ENCODE data around the gene ZFP1.

Gene ZFP1

GRCh38 chr16:75111514-75111940 is 36.8 kb upstream of the ZFP1 start:
- peak; percentile 1; the same call in 2 of the 3 replicates for ATAC-seq
- TF ChIP-seq GLIS3 (CRISPR knock-in tag; IDR thresholded peaks at IDR 0.05): no peak
- no peak for TF ChIP-seq SNAI2 (CRISPR knock-in tag; IDR thresholded peaks at IDR 0.05)
- TF ChIP-seq, protein P1, sequence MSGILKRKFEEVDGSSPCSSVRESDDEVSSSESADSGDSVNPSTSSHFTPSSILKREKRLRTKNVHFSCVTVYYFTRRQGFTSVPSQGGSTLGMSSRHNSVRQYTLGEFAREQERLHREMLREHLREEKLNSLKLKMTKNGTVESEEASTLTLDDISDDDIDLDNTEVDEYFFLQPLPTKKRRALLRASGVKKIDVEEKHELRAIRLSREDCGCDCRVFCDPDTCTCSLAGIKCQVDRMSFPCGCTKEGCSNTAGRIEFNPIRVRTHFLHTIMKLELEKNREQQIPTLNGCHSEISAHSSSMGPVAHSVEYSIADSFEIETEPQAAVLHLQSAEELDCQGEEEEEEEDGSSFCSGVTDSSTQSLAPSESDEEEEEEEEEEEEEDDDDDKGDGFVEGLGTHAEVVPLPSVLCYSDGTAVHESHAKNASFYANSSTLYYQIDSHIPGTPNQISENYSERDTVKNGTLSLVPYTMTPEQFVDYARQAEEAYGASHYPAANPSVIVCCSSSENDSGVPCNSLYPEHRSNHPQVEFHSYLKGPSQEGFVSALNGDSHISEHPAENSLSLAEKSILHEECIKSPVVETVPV (CRISPR knock-in tag; IDR thresholded peaks at IDR 0.05): no peak
- no peak for TF ChIP-seq ZFP30 (CRISPR knock-in tag; IDR thresholded peaks at IDR 0.05)
- no peak for TF ChIP-seq CSDC2 (CRISPR knock-in tag; IDR thresholded peaks at IDR 0.05)
- TF ChIP-seq ZC3H10 (CRISPR knock-in tag; IDR thresholded peaks at IDR 0.05): no peak
- TF ChIP-seq RARB (CRISPR knock-in tag; IDR thresholded peaks at IDR 0.05): no peak
- TF ChIP-seq PPARA (CRISPR knock-in tag; IDR thresholded peaks at IDR 0.05; ENCODE audit: borderline replicate concordance): no peak
- no peak for TF ChIP-seq ISL1 (CRISPR knock-in tag; IDR thresholded peaks at IDR 0.05)
- no peak for TF ChIP-seq ZNF565 (CRISPR knock-in tag; conservative IDR thresholded peaks at IDR 0.05; ENCODE audit: low read depth)
- TF ChIP-seq BACH2 (CRISPR knock-in tag; IDR thresholded peaks at IDR 0.05; ENCODE audit: borderline replicate concordance): no peak
- no peak for TF ChIP-seq PATZ1 (CRISPR knock-in tag; IDR thresholded peaks at IDR 0.05; ENCODE audit: borderline replicate concordance)
- TF ChIP-seq OSR1 (CRISPR knock-in tag; IDR thresholded peaks at IDR 0.05): no peak
- TF ChIP-seq, protein P2, sequence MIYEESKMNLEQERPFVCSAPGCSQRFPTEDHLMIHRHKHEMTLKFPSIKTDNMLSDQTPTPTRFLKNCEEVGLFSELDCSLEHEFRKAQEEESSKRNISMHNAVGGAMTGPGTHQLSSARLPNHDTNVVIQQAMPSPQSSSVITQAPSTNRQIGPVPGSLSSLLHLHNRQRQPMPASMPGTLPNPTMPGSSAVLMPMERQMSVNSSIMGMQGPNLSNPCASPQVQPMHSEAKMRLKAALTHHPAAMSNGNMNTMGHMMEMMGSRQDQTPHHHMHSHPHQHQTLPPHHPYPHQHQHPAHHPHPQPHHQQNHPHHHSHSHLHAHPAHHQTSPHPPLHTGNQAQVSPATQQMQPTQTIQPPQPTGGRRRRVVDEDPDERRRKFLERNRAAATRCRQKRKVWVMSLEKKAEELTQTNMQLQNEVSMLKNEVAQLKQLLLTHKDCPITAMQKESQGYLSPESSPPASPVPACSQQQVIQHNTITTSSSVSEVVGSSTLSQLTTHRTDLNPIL (CRISPR knock-in tag; IDR thresholded peaks at IDR 0.05; ENCODE audit: low read depth): no peak
- no peak for TF ChIP-seq ESRRG (CRISPR knock-in tag; IDR thresholded peaks at IDR 0.05)
- no peak for TF ChIP-seq TSHZ2 (CRISPR knock-in tag; IDR thresholded peaks at IDR 0.05)

GRCh38 chr16:75111961-75112733 is 36.2 kb upstream of the ZFP1 start:
- no peak for TF ChIP-seq RARB (CRISPR knock-in tag; IDR thresholded peaks at IDR 0.05)
- TF ChIP-seq ISL1 (CRISPR knock-in tag; IDR thresholded peaks at IDR 0.05): no peak
- TF ChIP-seq, protein P1 (CRISPR knock-in tag; IDR thresholded peaks at IDR 0.05): no peak
- TF ChIP-seq ZC3H10 (CRISPR knock-in tag; IDR thresholded peaks at IDR 0.05): no peak
- no peak for TF ChIP-seq BACH2 (CRISPR knock-in tag; IDR thresholded peaks at IDR 0.05; ENCODE audit: borderline replicate concordance)
- no peak for TF ChIP-seq PATZ1 (CRISPR knock-in tag; IDR thresholded peaks at IDR 0.05; ENCODE audit: borderline replicate concordance)
- TF ChIP-seq POU6F1 (CRISPR knock-in tag; IDR thresholded peaks at IDR 0.05; ENCODE audit: borderline replicate concordance, low read depth): no peak
- no peak for TF ChIP-seq ZNF70 (CRISPR knock-in tag; IDR thresholded peaks at IDR 0.05)
- TF ChIP-seq ESRRG (CRISPR knock-in tag; IDR thresholded peaks at IDR 0.05): no peak
- no peak for TF ChIP-seq ZFP30 (CRISPR knock-in tag; IDR thresholded peaks at IDR 0.05)
- no peak for TF ChIP-seq CSDC2 (CRISPR knock-in tag; IDR thresholded peaks at IDR 0.05)
- TF ChIP-seq ZFP3 (CRISPR knock-in tag; IDR thresholded peaks at IDR 0.05): no peak
- TF ChIP-seq TCF4 (CRISPR knock-in tag; IDR thresholded peaks at IDR 0.05; ENCODE audit: borderline replicate concordance): no peak
- TF ChIP-seq ARNTL (CRISPR knock-in tag; IDR thresholded peaks at IDR 0.05; ENCODE audit: borderline replicate concordance, low read depth): no peak
- TF ChIP-seq ZNF565 (CRISPR knock-in tag; conservative IDR thresholded peaks at IDR 0.05; ENCODE audit: low read depth): no peak
- TF ChIP-seq SNAI2 (CRISPR knock-in tag; IDR thresholded peaks at IDR 0.05): no peak
- TF ChIP-seq PPARA (CRISPR knock-in tag; IDR thresholded peaks at IDR 0.05; ENCODE audit: borderline replicate concordance): no peak
- ATAC-seq: no peak
